ENCODE results near the gene PXYLP1. TPM values are rescaled to one million over a fixed set of nuclear protein-coding genes. Genes with fewer than 3 reads are reported as not detected.

PXYLP1 gene
- total RNA-seq, 1 donor from 2014 or later = 28.2 TPM

Other genes starting within 250 kb of the PXYLP1 start
- gene SPSB4, start 180.5 kb upstream of the PXYLP1 start, total RNA-seq (ENCODE audit: insufficient read depth, low replicate concordance) = 1.7 TPM
- 129 TPM for gene ZBTB38, start 136.7 kb downstream of the PXYLP1 start, total RNA-seq (ENCODE audit: insufficient read depth, low replicate concordance)

Data from umbilical cord (tissue), 1 donor.